Osteocyte (in vitro differentiated cells): Measurements from ENCODE around the gene SNAP23. TPM values are rescaled to one million over a fixed set of nuclear protein-coding genes. Genes with fewer than 3 reads are reported as not detected.

Source experiments
- DNase-seq: peaks from one replicate; pipeline ENCODE4 v3.0.0; 2021; ENCODE audit warnings: mixed read lengths; ENCODE audit not compliant: unreplicated experiment; ENCODE audit errors: extremely low spot score
- H3K27ac Mint-ChIP-seq: one replicate; pipeline ENCODE4 v1.8.0; 2021; ENCODE audit warnings: mild to moderate bottlenecking, mixed read lengths; ENCODE audit not compliant: unreplicated experiment
- H3K27me3 Mint-ChIP-seq: one replicate; pipeline ENCODE4 v1.8.0; 2021; ENCODE audit warnings: mixed read lengths; ENCODE audit not compliant: unreplicated experiment
- H3K36me3 Mint-ChIP-seq: one replicate; pipeline ENCODE4 v1.8.0; 2021; ENCODE audit warnings: mixed read lengths; ENCODE audit not compliant: unreplicated experiment
- H3K4me1 Mint-ChIP-seq: one replicate; pipeline ENCODE4 v1.8.0; 2021; ENCODE audit warnings: mixed read lengths; ENCODE audit not compliant: unreplicated experiment
- H3K4me3 Mint-ChIP-seq: one replicate; pipeline ENCODE4 v1.8.0; 2021; ENCODE audit warnings: mild to moderate bottlenecking, moderate library complexity, mixed read lengths; ENCODE audit not compliant: unreplicated experiment
- H3K9me3 Mint-ChIP-seq: one replicate; pipeline ENCODE4 v1.8.0; 2021; ENCODE audit warnings: mixed read lengths; ENCODE audit not compliant: unreplicated experiment
- CTCF ChIP-seq: fragments of 200-600 bp; sonication (generic); IDR thresholded peaks from 2 replicates; pipeline ENCODE4 v1.5.0; 2021; ENCODE audit warnings: antibody characterized with exemption, mild to moderate bottlenecking, moderate library complexity
- total RNA-seq: library from RNA; stranded (reverse); gene quantifications from 2 replicates; pipeline ENCODE4 v1.2.1, GENCODE V29; 2021

Gene SNAP23
- total RNA-seq, 1 donor from 2014 or later, result 72.7 TPM

- Mint-ChIP-seq H3K36me3 (no peaks in the 10 kb centered on the region), H3K4me1 (peaks cover 22% of the 10 kb centered on the region), H3K4me3 (peak within 1 kb of the TSS; percentile 99), H3K9me3 (no peaks in the 10 kb centered on the region), H3K27me3 (no peaks in the 10 kb centered on the region), H3K27ac (peak within 1 kb of the TSS; percentile 94)
- DNase-seq, result peak; percentile 100
- TF ChIP-seq CTCF, result no peak
Measured at GRCh38 chr15:42575188-42576039, 80.0 kb downstream of the SNAP23 start, which contains the start of gene STARD9. TSS of gene STARD9 (plus strand) at chr15:42575606. CDS start at chr15:42575716, 110 bp downstream.

- Mint-ChIP-seq H3K27me3 (no peaks in the 10 kb centered on the region), H3K4me3 (peak overlapping the region; percentile 99), H3K9me3 (no peaks in the 10 kb centered on the region), H3K36me3 (no peaks in the 10 kb centered on the region), H3K27ac (peak overlapping the region; percentile 94), H3K4me1 (peaks cover 26% of the 10 kb centered on the region)
- TF ChIP-seq CTCF, result no peak
- DNase-seq, result no peak
Measured at GRCh38 chr15:42576040-42576594, 80.7 kb downstream of the SNAP23 start.

GRCh38 chr15:42576776-42577175 lies 81.3 kb downstream of the SNAP23 start:
- Mint-ChIP-seq H3K27ac (peak overlapping the region; percentile 94), H3K27me3 (no peaks in the 10 kb centered on the region), H3K36me3 (no peaks in the 10 kb centered on the region), H3K4me3 (peak overlapping the region; percentile 99), H3K4me1 (peaks cover 32% of the 10 kb centered on the region), H3K9me3 (no peaks in the 10 kb centered on the region)
- DNase-seq, result no peak
- no peak for TF ChIP-seq CTCF

GRCh38 chr15:42577514-42578031 lies 82.1 kb downstream of the SNAP23 start:
- Mint-ChIP-seq H3K4me1 (peaks cover 37% of the 10 kb centered on the region), H3K9me3 (no peaks in the 10 kb centered on the region), H3K36me3 (no peaks in the 10 kb centered on the region), H3K4me3 (peak overlapping the region; percentile 28), H3K27me3 (no peaks in the 10 kb centered on the region), H3K27ac (no peak overlapping the region)
- no peak for TF ChIP-seq CTCF
- no peak for DNase-seq

GRCh38 chr15:42578984-42579537 lies 83.6 kb downstream of the SNAP23 start:
- Mint-ChIP-seq H3K36me3 (no peaks in the 10 kb centered on the region), H3K4me1 (peaks cover 46% of the 10 kb centered on the region), H3K27me3 (no peaks in the 10 kb centered on the region), H3K27ac (peak overlapping the region; percentile 33), H3K4me3 (no peak overlapping the region), H3K9me3 (no peaks in the 10 kb centered on the region)
- DNase-seq, result no peak
- no peak for TF ChIP-seq CTCF
